Heart left ventricle (tissue), 16 donors: ENCODE data around the gene EYA4. TPM values are rescaled to one million over a fixed set of nuclear protein-coding genes. Genes with fewer than 3 reads are reported as not detected.

Source experiments
- ATAC-seq, 4 donors: fragments of 200-7000 bp; cut with Tn5 transposase; one replicate each; pipeline ENCODE4 v1.9.1; 2020 to 2022; ENCODE audit warnings: moderate library complexity in 4 of 4, mild to moderate bottlenecking in 3 of 4, moderate number of reproducible peaks in 1 of 4
- DNase-seq, 5 donors: peaks; one replicate each; pipeline ENCODE4 v3.0.0-alpha.2; 2020
- H3K27ac ChIP-seq, 12 donors: fragments of 200-600 bp; sonication (generic) in 4 of 12; one replicate each; pipeline versions ENCODE4 v1.5.0 to v1.8.0; 2016 to 2022; ENCODE audit warnings: mild to moderate bottlenecking in 2 of 12
- H3K27me3 ChIP-seq, 9 donors: fragments of 200-600 bp; sonication (generic) in 2 of 9; one replicate each; pipeline versions ENCODE4 v1.5.1 to v1.8.0; 2016 to 2022; ENCODE audit warnings: mild to moderate bottlenecking in 3 of 9
- H3K36me3 ChIP-seq, 9 donors: fragments of 200-600 bp; sonication (generic) in 2 of 9; one replicate each; pipeline versions ENCODE4 v1.5.0 to v1.8.0; 2018 to 2022; ENCODE audit warnings: mild to moderate bottlenecking in 2 of 9
- H3K4me1 ChIP-seq, 12 donors: fragments of 200-600 bp; sonication (generic) in 4 of 12; one replicate each; pipeline versions ENCODE4 v1.5.0 to v1.8.0; 2016 to 2022; ENCODE audit warnings: mild to moderate bottlenecking in 3 of 12
- H3K4me3 ChIP-seq, 12 donors: fragments of 200-600 bp; sonication (generic) in 4 of 12; one replicate each; pipeline versions ENCODE4 v1.5.0 to v1.8.0; 2017 to 2022; ENCODE audit warnings: mild to moderate bottlenecking in 9 of 12, moderate library complexity in 4 of 12
- H3K9me3 ChIP-seq, 12 donors: fragments of 200-600 bp; sonication (generic) in 4 of 12; one replicate each; pipeline versions ENCODE4 v1.5.0 to v1.8.0; 2016 to 2022; ENCODE audit warnings: mild to moderate bottlenecking in 1 of 12
- CTCF ChIP-seq, 12 donors: fragments of 200-600 bp; sonication (generic) in 4 of 12; IDR thresholded peaks; one replicate each; pipeline versions ENCODE4 v1.5.0 to v1.8.0; 2018 to 2022; ENCODE audit warnings: antibody characterized with exemption in 12 of 12, mild to moderate bottlenecking in 5 of 12
- POLR2A ChIP-seq, 2 donors: fragments of 450-650 bp; IDR thresholded peaks; one replicate each; pipeline ENCODE4 v1.6.1; 2017; ENCODE audit warnings: antibody characterized with exemption in 2 of 2, mild to moderate bottlenecking in 2 of 2, moderate library complexity in 2 of 2
- WGBS, 4 donors: extraction: QIAGEN DNeasy Blood & Tissue Kit in 2 of 4; methylation state at CpG; one replicate each; pipeline versions ENCODE4 v1.1.5 to v1.1.7; 2013 to 2018; 5-methylcytosine and 5-hydroxymethylcytosine counted together
- intact Hi-C, 10 donors: fragments of 100-400 bp; cut with DNase I; formaldehyde crosslinking; loops; one replicate each; pipeline versions ENCODE4 v1.11.1 to v1.14.2; 2022
- polyA plus RNA-seq, 2 donors: library from polyadenylated mRNA; stranded (reverse); fragments of 200-250 nt; gene quantifications; one replicate each; pipeline ENCODE4 v1.2.3, GENCODE V29; 2013
- total RNA-seq, 9 donors: library from RNA; depleted of rRNA in 2 of 9; stranded (reverse); fragments of >200 nt in 2 of 9; fragmentation: NEBNext Ultra II Directional in 3 of 9; extraction: Animal tissue kit (Norgen Biotek cat#: 25700) in 3 of 9; gene quantifications; one replicate each; pipeline versions ENCODE4 v1.1.0 to v1.2.4, GENCODE V29; 2016 to 2023
- donor health status: ischemic (EF 13 %, LVEDD 7.1; RV severe dilation, severe dysfunction).
- donor health status: healthy with polysubstance abuse.
- donor health status: DM: no; HTN: yes; CAD: no.
- donor health status: DM: no; HTN: no; CAD: no.
- donor health status: ischemic (EF 25% LVEDD 6.9; RV normal size, moderate dysfunction).
- donor health status: ischemic (EF 25% LVEDD 5.7; RV mildly dilated, moderate dysfunction).
- donor health status: healthy.
- donor health status: DM: yes; HTN: yes; CAD: no.
- donor health status: ischemic (EF 35%, LVEDD 5.7; RV mildly dilated, moderate dysfunction).
- donor health status: nonischemic (EF 11% LVEDD 7.7; RV severe dilation, severe dysfunction).
- donor health status: DM: yes; HTN: yes; CAD: no.
- donor health status: PGD.
- donor health status: ischemic (EF 29% LVEDD 5.4; RV normal size, mild dysfunction).
- donor health status: nonischemic (EF 23%, LVEDD 6.1; RV moderate dilation, normal function).

The EYA4 gene
- total and polyA plus RNA-seq, 11 donors: 3.6 to 29.6 (median 21.7) TPM

- Histone ChIP-seq H3K4me3 (no peak overlapping the region), H3K27ac (no peak overlapping the region), H3K36me3 (no peaks in the 10 kb centered on the region), H3K9me3 (no peaks in the 10 kb centered on the region), H3K27me3 (no peaks in the 10 kb centered on the region), H3K4me1 (peaks cover 0 to 21% (median 0%) of the 10 kb centered on the region in 12 donors)
- TF ChIP-seq POLR2A (IDR thresholded peaks at IDR 0.05) (no peak), CTCF (IDR thresholded peaks at IDR 0.05) (no peak)
- DNase-seq: no peak
- intact Hi-C loops: no loop called here
- ATAC-seq: no peak
Measured at GRCh38 chr6:133259561-133259960, 18.4 kb downstream of the EYA4 start.

- Histone ChIP-seq H3K4me1 (peaks cover 0 to 13% (median 0%) of the 10 kb centered on the region in 12 donors), H3K4me3 (no peak overlapping the region), H3K27me3 (no peaks in the 10 kb centered on the region), H3K9me3 (no peaks in the 10 kb centered on the region), H3K36me3 (no peaks in the 10 kb centered on the region), H3K27ac (no peak overlapping the region)
- TF ChIP-seq POLR2A (IDR thresholded peaks at IDR 0.05): no peak
- TF ChIP-seq CTCF (IDR thresholded peaks at IDR 0.05): no peak
- 42 to 57% (median 50%) methylated on average over 2 of the region's 2 CpGs for WGBS, 4 donors
- intact Hi-C loops: no loop called here
- peak; percentile 53 to 86 (median 76) for ATAC-seq
- DNase-seq: peak in 4 of 5 donors; percentile 10 to 52 (median 42)
Measured at GRCh38 chr6:133262804-133263203, 21.6 kb downstream of the EYA4 start.

- TF ChIP-seq CTCF (IDR thresholded peaks at IDR 0.05) (no peak), POLR2A (IDR thresholded peaks at IDR 0.05) (no peak)
- DNase-seq: no peak
- WGBS, 4 donors: 82 to 87% (median 86%) methylated on average over 4 of the region's 4 CpGs
- H3K36me3 ChIP-seq: no peaks in the 10 kb centered on the region
- no peak for ATAC-seq
- H3K9me3 ChIP-seq: no peaks in the 10 kb centered on the region
- no peaks in the 10 kb centered on the region for H3K27me3 ChIP-seq
- H3K27ac ChIP-seq: no peak overlapping the region
- H3K4me1 ChIP-seq: peaks cover 0 to 13% (median 0%) of the 10 kb centered on the region in 12 donors
- H3K4me3 ChIP-seq: no peak overlapping the region
- intact Hi-C loops: no loop called here
Measured at GRCh38 chr6:133265066-133265465, 23.9 kb downstream of the EYA4 start.

- intact Hi-C loops: no loop called here
- no peak overlapping the region for H3K4me3 ChIP-seq
- no peak for DNase-seq
- no peak overlapping the region for H3K27ac ChIP-seq
- no peaks in the 10 kb centered on the region for H3K36me3 ChIP-seq
- no peaks in the 10 kb centered on the region for H3K27me3 ChIP-seq
- H3K9me3 ChIP-seq: no peaks in the 10 kb centered on the region
- peaks cover 0 to 13% (median 0%) of the 10 kb centered on the region in 12 donors for H3K4me1 ChIP-seq
- 48 to 71% (median 52%) methylated on average over 2 of the region's 2 CpGs for WGBS, 4 donors
- ATAC-seq: no peak
- TF ChIP-seq POLR2A (IDR thresholded peaks at IDR 0.05) (no peak), CTCF (IDR thresholded peaks at IDR 0.05) (no peak)
Measured at GRCh38 chr6:133266186-133266585, 25.0 kb downstream of the EYA4 start.
